HCT116 (cell line): Measurements from ENCODE around the gene DPY19L3. TPM values are rescaled to one million over a fixed set of nuclear protein-coding genes. Genes with fewer than 3 reads are reported as not detected.

Experiments used
- ATAC-seq: fragments of 200-7000 bp; cut with Tn5 transposase; 2 replicates; pipeline ENCODE4 v1.9.1; 2020; ENCODE audit warnings: mild to moderate bottlenecking, moderate library complexity
- Bru-seq: library from RNA; stranded (reverse); fragments of 400-500 nt; gene quantifications from one replicate; lab custom pipeline; 2021; lab: Mats Ljungman, UMichigan
- BruChase-seq, 2 experiments: library from RNA; stranded (reverse); fragments of 400-500 nt; gene quantifications; one replicate each; lab custom pipeline; 2021; lab: Mats Ljungman, UMichigan
- BruUV-seq: library from RNA; stranded (reverse); fragments of 400-500 nt; replicated peaks from 2 replicates; lab custom pipeline; 2021; lab: Mats Ljungman, UMichigan
- CTCF ChIA-PET: fragments of 300-600 bp; sonication (Branson Sonifier 250); formaldehyde crosslinking; loops from one replicate; lab custom pipeline; 2021; ENCODE audit warnings: antibody characterized with exemption; lab: Charles Lee
- POLR2A ChIA-PET: fragments of 300-600, 350-600 bp; sonication (Branson Sonifier 250); formaldehyde crosslinking; loops from one replicate; lab custom pipeline; 2021; ENCODE audit warnings: antibody characterized with exemption; lab: Charles Lee
- RAD21 ChIA-PET, 2 experiments: fragments of 300-600 bp; sonication (Branson Sonifier 250); formaldehyde crosslinking; loops; one replicate each; lab custom pipeline; 2023; ENCODE audit warnings: low total read pairs in 2 of 2; ENCODE audit not compliant: uncharacterized antibody in 2 of 2, unreplicated experiment in 2 of 2, low non-redundant PET in 1 of 2; lab: Charles Lee
- DNase-seq: peaks from one replicate; pipeline ENCODE4 v3.0.0-alpha.2; 2010; ENCODE audit warnings: low read depth, low spot score
- H2AFZ ChIP-seq: fragments of 200-600 bp; shearing (Covaris generic), sonication (generic); 2 replicates; pipeline ENCODE4 v1.6.1; 2017; ENCODE audit warnings: low read depth, mixed run types, mixed read lengths, antibody characterized with exemption, low read length; ENCODE audit not compliant: poor library complexity, severe bottlenecking
- H3K27ac ChIP-seq: 2 replicates; pipeline ENCODE4 v1.5.1; 2012; ENCODE audit warnings: low read depth, low read length
- H3K27me3 ChIP-seq: fragments of 200-600 bp; sonication (generic); 2 replicates; pipeline ENCODE4 v1.6.1; 2016; ENCODE audit warnings: mixed run types, low read length, mixed read lengths; ENCODE audit not compliant: insufficient read depth
- H3K36me3 ChIP-seq, 2 experiments: fragments of 200-500 bp in 1 of 2; fragments of 200-600 bp in 1 of 2; sonication (Bioruptor generic) in 1 of 2; sonication (generic) in 1 of 2; 2 replicates each; pipeline versions ENCODE4 v1.5.1 to v1.6.1; 2014 to 2016; ENCODE audit warnings: low read length in 2 of 2, inconsistent platforms in 1 of 2, mixed read lengths in 1 of 2, mixed run types in 1 of 2; ENCODE audit not compliant: insufficient read depth in 2 of 2, control insufficient read depth in 1 of 2
- H3K4me1 ChIP-seq, 2 experiments: fragments of 200-600 bp in 1 of 2; sonication (generic) in 1 of 2; 2 replicates each; pipeline versions ENCODE4 v1.5.1 to v1.6.1; 2012 to 2017; ENCODE audit warnings: low read length in 2 of 2, inconsistent platforms in 1 of 2, mild to moderate bottlenecking in 1 of 2, mixed read lengths in 1 of 2, mixed run types in 1 of 2, moderate library complexity in 1 of 2; ENCODE audit not compliant: insufficient read depth in 2 of 2, control insufficient read depth in 1 of 2
- H3K4me2 ChIP-seq: fragments of 200-600 bp; sonication (generic); 2 replicates; pipeline ENCODE4 v1.6.1; 2017; ENCODE audit warnings: mixed run types, low read length, mixed read lengths
- H3K4me3 ChIP-seq, 2 experiments: fragments of 200-600 bp in 1 of 2; sonication (generic) in 1 of 2; replicated peaks in 1 of 2; 2 replicates each; pipeline ENCODE4 v1.5.1; 2011 to 2016; ENCODE audit warnings: low read length in 2 of 2, control low read depth in 1 of 2, low read depth in 1 of 2, mild to moderate bottlenecking in 1 of 2, mixed read lengths in 1 of 2, mixed run types in 1 of 2
- H3K79me2 ChIP-seq: fragments of 200-600 bp; sonication (generic); 2 replicates; pipeline ENCODE4 v1.6.1; 2017; ENCODE audit warnings: mild to moderate bottlenecking, mixed run types, low read length, moderate library complexity, mixed read lengths; ENCODE audit not compliant: insufficient read depth
- H3K9ac ChIP-seq: fragments of 200-600 bp; sonication (generic); 2 replicates; pipeline ENCODE4 v1.6.1; 2016; ENCODE audit warnings: low read length, mixed read lengths
- H3K9me2 ChIP-seq: fragments of 200-600 bp; sonication (generic), shearing (Covaris generic); 2 replicates; pipeline ENCODE4 v1.6.1; 2017; ENCODE audit warnings: mixed run types, mild to moderate bottlenecking, moderate library complexity; ENCODE audit not compliant: insufficient read depth
- H3K9me3 ChIP-seq, 2 experiments: fragments of 200-500 bp in 1 of 2; fragments of 200-600 bp in 1 of 2; sonication (Bioruptor generic) in 1 of 2; sonication (generic) in 1 of 2; 2 replicates each; pipeline ENCODE4 v1.6.1; 2014 to 2017; ENCODE audit warnings: low read length in 2 of 2, mixed read lengths in 2 of 2, inconsistent platforms in 1 of 2, low read depth in 1 of 2, mild to moderate bottlenecking in 1 of 2, mixed run types in 1 of 2, moderate library complexity in 1 of 2; ENCODE audit not compliant: control insufficient read depth in 1 of 2, insufficient read depth in 1 of 2
- H4K20me1 ChIP-seq: fragments of 200-600 bp; sonication (generic), shearing (Covaris generic); 2 replicates; pipeline ENCODE4 v1.6.1; 2017; ENCODE audit warnings: mixed run types, mild to moderate bottlenecking, moderate library complexity; ENCODE audit not compliant: insufficient read depth
- ATF3 ChIP-seq: IDR thresholded peaks from 2 replicates; pipeline ENCODE4 v1.6.1; 2012
- CBX3 ChIP-seq: IDR thresholded peaks from 2 replicates; pipeline ENCODE4 v1.6.1; 2012; ENCODE audit warnings: low read depth
- CEBPB ChIP-seq: IDR thresholded peaks from 2 replicates; pipeline ENCODE4 v1.6.1; 2012; ENCODE audit warnings: low read depth
- CTCF ChIP-seq, 3 experiments: fragments of 200-600 bp in 1 of 3; sonication (generic) in 1 of 3; IDR thresholded peaks in 2 of 3; conservative IDR thresholded peaks in 1 of 3; 2 replicates each; pipeline ENCODE4 v1.5.1; 2012 to 2017; ENCODE audit warnings: low read depth in 2 of 3, low read length in 2 of 3, antibody characterized with exemption in 1 of 3, borderline replicate concordance in 1 of 3, control low read depth in 1 of 3, mild to moderate bottlenecking in 1 of 3, mixed read lengths in 1 of 3, mixed run types in 1 of 3, moderate library complexity in 1 of 3; ENCODE audit not compliant: insufficient read depth in 1 of 3
- EGR1 ChIP-seq: IDR thresholded peaks from 2 replicates; pipeline ENCODE4 v1.6.1; 2012; ENCODE audit warnings: low read depth
- ELF1 ChIP-seq: IDR thresholded peaks from 2 replicates; pipeline ENCODE4 v1.6.1; 2012; ENCODE audit warnings: low read depth, borderline replicate concordance
- EZH2phosphoT487 ChIP-seq: fragments of 200-600 bp; IDR thresholded peaks from 2 replicates; pipeline ENCODE4 v1.6.1; 2018; ENCODE audit warnings: antibody characterized with exemption, borderline replicate concordance
- FOSL1 ChIP-seq: IDR thresholded peaks from 2 replicates; pipeline ENCODE4 v1.6.1; 2012; ENCODE audit warnings: low read depth
- JUND ChIP-seq: IDR thresholded peaks from 2 replicates; pipeline ENCODE4 v1.6.1; 2012
- MAX ChIP-seq: IDR thresholded peaks from 2 replicates; pipeline ENCODE4 v1.6.1; 2012
- POLR2A ChIP-seq: IDR thresholded peaks from 2 replicates; pipeline ENCODE4 v1.7.0; 2011; ENCODE audit warnings: borderline replicate concordance; ENCODE audit not compliant: insufficient read depth, insufficient read length; ENCODE audit errors: extremely low read depth
- RAD21 ChIP-seq: IDR thresholded peaks from 2 replicates; pipeline ENCODE4 v1.6.1; 2012; ENCODE audit warnings: low read depth, mild to moderate bottlenecking
- REST ChIP-seq: IDR thresholded peaks from 2 replicates; pipeline ENCODE4 v1.6.1; 2012; ENCODE audit warnings: low read depth
- SIN3A ChIP-seq: IDR thresholded peaks from 2 replicates; pipeline ENCODE4 v1.6.1; 2012; ENCODE audit warnings: low read depth
- SP1 ChIP-seq: IDR thresholded peaks from 2 replicates; pipeline ENCODE4 v1.6.1; 2012; ENCODE audit warnings: low read depth
- ZFX ChIP-seq: fragments of 450-650 bp; IDR thresholded peaks from 2 replicates; pipeline ENCODE4 v1.6.1; 2017
- ZNF274 ChIP-seq: fragments of 200-500 bp; sonication (Bioruptor generic); IDR thresholded peaks from 2 replicates; pipeline ENCODE4 v1.6.1; 2014; ENCODE audit warnings: mild to moderate bottlenecking, low read depth, low read length, inconsistent platforms
- intact Hi-C: fragments of 100-400 bp; cut with micrococcal nuclease; formaldehyde crosslinking; loops from 2 replicates; pipeline ENCODE4 v1.10.0; 2022
- long read RNA-seq: library from polyadenylated mRNA; unstranded; transcript quantifications from one replicate; pipeline ENCODE4 v2.0.0, GENCODE V29; 2021; ENCODE audit not compliant: unreplicated experiment
- polyA plus RNA-seq: library from polyadenylated mRNA; unstranded; fragments of >200 nt; gene quantifications from 2 replicates; pipeline ENCODE4 v1.2.1, GENCODE V29; 2012; ENCODE audit warnings: missing spikeins
- total RNA-seq: library from RNA; stranded (reverse); gene quantifications from one replicate; pipeline ENCODE4 v1.2.1, GENCODE V29; 2021; ENCODE audit not compliant: unreplicated experiment

The DPY19L3 gene
- total RNA-seq (14.5 TPM), Bru-seq, nascent RNA (percentile 65 among the genes with signal in this experiment), BruChase-seq, experiment 1, labeled RNA remaining after a 6-hour chase (percentile 61 among the genes with signal in this experiment), BruChase-seq, experiment 2, labeled RNA remaining after a 2-hour chase (percentile 64 among the genes with signal in this experiment)
- polyA plus RNA-seq = 3.7 and 5.0 TPM in 2 replicates
- long read RNA-seq, full-length matches to known transcripts = 7 of 12 reads
- long read RNA-seq, partial matches to known transcripts = 1 of 12 reads
- long read RNA-seq, other reads (novel, unspliced or antisense) = 4 of 12 reads

GRCh38 chr19:32405431-32406160 is at the start of gene DPY19L3:
Gene DPY19L3 (plus strand): TSS chr19:32405770. CDS start chr19:32408254, 2,484 bp downstream.
- Histone ChIP-seq H3K4me2 (peak within 1 kb of the TSS; percentile 87), H3K9ac (peak within 1 kb of the TSS; percentile 98), H2AFZ (no peak within 1 kb of the TSS), H3K4me3 (peak within 1 kb of the TSS; percentile 84 to 92), H3K4me1 (peaks cover 7 to 16% of the 10 kb centered on the region in 2 experiments; a peak in 3 of 4 replicates), H4K20me1 (no peaks in the 10 kb centered on the region), H3K36me3 (peaks cover 0 to 6% of the 10 kb centered on the region in 2 experiments; a peak in 1 of 4 replicates), H3K9me3 (no peaks in the 10 kb centered on the region), H3K79me2 (peaks cover 16% of the 10 kb centered on the region; the same call in 1 of the 2 replicates), H3K9me2 (no peaks in the 10 kb centered on the region), H3K27me3 (no peaks in the 10 kb centered on the region), H3K27ac (peak within 1 kb of the TSS; percentile 99)
- BruUV-seq = no TSS peak
- POLR2A ChIA-PET = interaction anchor here (0.8 to 1.4 kb wide), 5 partner anchors 13 to 164 kb away, joined by 3 read pairs; no protein-coding TSS in a partner anchor
- peak; percentile 78 for DNase-seq
- RAD21 ChIA-PET = no interaction called here
- intact Hi-C loops = no loop called here
- CTCF ChIA-PET = interaction anchor here (0.9 kb wide), 1 partner anchor 1738 kb away, joined by 5 read pairs; no protein-coding TSS in a partner anchor
- ATAC-seq = peak; percentile 94
- TF ChIP-seq RAD21 (no peak), ELF1 (peak; percentile 77), ATF3 (no peak), CBX3 (peak; percentile 63; the same call in 1 of the 2 replicates), CEBPB (no peak), ZNF274 (no peak), CTCF (IDR thresholded peaks at IDR 0.05 in 2 of 3, conservative IDR thresholded peaks at IDR 0.05 in 1 of 3; ENCODE audit: borderline replicate concordance in 1 of 3, insufficient read depth in 1 of 3, low read depth in 2 of 3, low read length in 2 of 3) (no peak), MAX (peak; percentile 86), ZFX (peak; percentile 66), JUND (no peak), EGR1 (no peak), FOSL1 (no peak), EZH2phosphoT487 (no peak), SIN3A (peak; percentile 59; the same call in 1 of the 2 replicates), SP1 (peak; percentile 78), POLR2A (peak; percentile 94), REST (no peak)
